ENCODE data around the gene EMILIN2.
A peak's percentile ranks its signal among the peaks of the same experiment; 100 is the strongest.

GRCh38 chr18:2932247-2933181 is 85.7 kb downstream of the EMILIN2 start:
- TF ChIP-seq CTCF (IDR thresholded peaks at IDR 0.05; ENCODE audit: poor library complexity) (peak; percentile 92), EZH2phosphoT487 (IDR thresholded peaks at IDR 0.05; ENCODE audit: low read depth, severe bottlenecking, unreplicated experiment) (no peak), EZH2 (IDR thresholded peaks at IDR 0.05; ENCODE audit: borderline replicate concordance) (no peak)
